KMS-11 (cell line): Measurements from ENCODE around the gene TMEM244.

Experiments
- H2AFZ ChIP-seq: fragments of 200-600 bp; sonication (generic); 2 replicates; pipeline ENCODE4 v1.6.1; 2016; ENCODE audit warnings: antibody characterized with exemption, mixed run types, low read depth
- H3K27ac ChIP-seq: fragments of 200-600 bp; sonication (generic); 2 replicates; pipeline ENCODE4 v1.6.1; 2016; ENCODE audit warnings: mild to moderate bottlenecking, mixed run types
- H3K27me3 ChIP-seq: fragments of 200-600 bp; sonication (generic); 2 replicates; pipeline ENCODE4 v1.6.1; 2017; ENCODE audit warnings: mild to moderate bottlenecking, low read depth, mixed run types, moderate library complexity; ENCODE audit not compliant: insufficient read depth
- H3K36me3 ChIP-seq: fragments of 200-600 bp; sonication (generic); 2 replicates; pipeline ENCODE4 v1.6.1; 2017; ENCODE audit warnings: mild to moderate bottlenecking, mixed run types; ENCODE audit not compliant: insufficient read depth
- H3K4me1 ChIP-seq: fragments of 200-600 bp; sonication (generic); 2 replicates; pipeline ENCODE4 v1.6.1; 2016; ENCODE audit warnings: mild to moderate bottlenecking, low read depth, mixed run types; ENCODE audit not compliant: poor library complexity, severe bottlenecking
- H3K4me2 ChIP-seq: fragments of 200-600 bp; sonication (generic); 2 replicates; pipeline ENCODE4 v1.7.0; 2016; ENCODE audit warnings: mild to moderate bottlenecking, mixed run types
- H3K4me3 ChIP-seq: fragments of 200-600 bp; sonication (generic); IDR thresholded peaks from 2 replicates; pipeline ENCODE4 v1.6.1; 2017; ENCODE audit warnings: low read depth, low read length, mixed read lengths; ENCODE audit not compliant: insufficient read depth
- H3K79me2 ChIP-seq: fragments of 200-600 bp; sonication (generic); 2 replicates; pipeline ENCODE4 v1.6.1; 2016; ENCODE audit warnings: low read depth, mixed run types; ENCODE audit not compliant: insufficient read depth
- H3K9ac ChIP-seq: fragments of 200-600 bp; sonication (generic); 2 replicates; pipeline ENCODE4 v1.6.1; 2016; ENCODE audit warnings: mild to moderate bottlenecking, mixed run types
- H4K20me1 ChIP-seq: fragments of 200-600 bp; sonication (generic); 2 replicates; pipeline ENCODE4 v1.6.1; 2016; ENCODE audit warnings: mild to moderate bottlenecking, mixed run types; ENCODE audit not compliant: insufficient read depth
- CTCF ChIP-seq: fragments of 200-600 bp; sonication (generic); conservative IDR thresholded peaks from 2 replicates; pipeline ENCODE4 v1.6.1; 2017; ENCODE audit warnings: low read depth, mild to moderate bottlenecking, antibody characterized with exemption, low read length, moderate library complexity, mixed read lengths

Gene TMEM244

GRCh38 chr6:129867403-129867802 is 6.3 kb upstream of the TMEM244 start:
- Histone ChIP-seq H2AFZ (no peak overlapping the region), H3K9ac (no peak overlapping the region), H3K27me3 (no peaks in the 10 kb centered on the region), H3K27ac (no peak overlapping the region), H3K4me2 (no peak overlapping the region), H3K79me2 (no peaks in the 10 kb centered on the region), H3K4me1 (no peaks in the 10 kb centered on the region), H4K20me1 (no peaks in the 10 kb centered on the region), H3K36me3 (no peaks in the 10 kb centered on the region), H3K4me3 (no peak overlapping the region)
- no peak for TF ChIP-seq CTCF

GRCh38 chr6:129866688-129867087 is 5.6 kb upstream of the TMEM244 start:
- H3K4me1 ChIP-seq: no peaks in the 10 kb centered on the region
- no peaks in the 10 kb centered on the region for H4K20me1 ChIP-seq
- no peaks in the 10 kb centered on the region for H3K27me3 ChIP-seq
- H2AFZ ChIP-seq: no peak overlapping the region
- H3K79me2 ChIP-seq: no peaks in the 10 kb centered on the region
- H3K4me3 ChIP-seq: no peak overlapping the region
- no peak for TF ChIP-seq CTCF
- no peak overlapping the region for H3K4me2 ChIP-seq
- no peaks in the 10 kb centered on the region for H3K36me3 ChIP-seq
- H3K9ac ChIP-seq: no peak overlapping the region
- H3K27ac ChIP-seq: no peak overlapping the region

GRCh38 chr6:129866256-129866655 is 5.1 kb upstream of the TMEM244 start:
- Histone ChIP-seq H3K4me2 (no peak overlapping the region), H3K27me3 (no peaks in the 10 kb centered on the region), H3K9ac (no peak overlapping the region), H4K20me1 (no peaks in the 10 kb centered on the region), H3K27ac (no peak overlapping the region), H3K4me3 (no peak overlapping the region), H3K4me1 (no peaks in the 10 kb centered on the region), H3K36me3 (no peaks in the 10 kb centered on the region), H2AFZ (no peak overlapping the region), H3K79me2 (no peaks in the 10 kb centered on the region)
- TF ChIP-seq CTCF: no peak

- no peak overlapping the region for H3K4me2 ChIP-seq
- no peaks in the 10 kb centered on the region for H3K4me1 ChIP-seq
- H3K4me3 ChIP-seq: no peak overlapping the region
- H3K9ac ChIP-seq: no peak overlapping the region
- TF ChIP-seq CTCF: no peak
- no peaks in the 10 kb centered on the region for H3K27me3 ChIP-seq
- no peaks in the 10 kb centered on the region for H3K36me3 ChIP-seq
- H3K27ac ChIP-seq: no peak overlapping the region
- no peaks in the 10 kb centered on the region for H3K79me2 ChIP-seq
- H2AFZ ChIP-seq: no peak overlapping the region
- no peaks in the 10 kb centered on the region for H4K20me1 ChIP-seq
Measured at GRCh38 chr6:129865013-129865412, 3.9 kb upstream of the TMEM244 start.

- H3K9ac ChIP-seq: no peak overlapping the region
- H3K4me1 ChIP-seq: no peaks in the 10 kb centered on the region
- H3K36me3 ChIP-seq: no peaks in the 10 kb centered on the region
- H2AFZ ChIP-seq: no peak overlapping the region
- no peak overlapping the region for H3K27ac ChIP-seq
- no peaks in the 10 kb centered on the region for H3K79me2 ChIP-seq
- H3K4me3 ChIP-seq: no peak overlapping the region
- H3K4me2 ChIP-seq: no peak overlapping the region
- no peaks in the 10 kb centered on the region for H4K20me1 ChIP-seq
- no peak for TF ChIP-seq CTCF
- H3K27me3 ChIP-seq: no peaks in the 10 kb centered on the region
Measured at GRCh38 chr6:129863664-129864063, 2.5 kb upstream of the TMEM244 start.
